ENCODE data around the gene MACROD2. TPM values are rescaled to one million over a fixed set of nuclear protein-coding genes. Genes with fewer than 3 reads are reported as not detected.

Gene MACROD2
- total and polyA plus RNA-seq, 2 of the 4 experiments (the other 2 are of a cell fraction) = not detected

DNA sequence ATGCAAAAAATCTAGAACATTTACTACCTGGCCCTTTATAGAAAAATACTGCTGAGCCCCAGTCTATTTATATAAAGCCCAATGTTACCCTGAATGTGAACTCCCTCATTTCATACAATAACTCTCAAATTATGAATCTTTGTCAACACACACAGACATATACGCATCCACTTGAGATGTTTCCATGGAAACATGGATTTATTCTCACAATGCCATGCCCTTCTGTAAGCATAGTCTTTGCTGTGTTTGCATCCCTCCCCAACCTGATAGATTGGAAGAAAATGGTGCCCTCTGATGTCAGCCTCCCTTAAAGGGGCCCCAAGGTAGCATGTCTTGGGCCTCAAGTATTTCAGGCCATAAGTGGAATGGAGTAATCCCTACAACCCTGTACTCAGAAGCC is 2004.8 kb downstream of the MACROD2 start:
- Histone ChIP-seq H3K18ac (ENCODE audit: low read depth, low read length) (no peak overlapping the region), H2AFZ (replicated peaks; ENCODE audit: low read length, poor library complexity) (no peak overlapping the region), H3K9me3 (ENCODE audit: control insufficient read depth, insufficient read depth, low read length) (peaks cover 10% of the 10 kb centered on the region; the same call in 1 of the 2 replicates), H4K91ac (ENCODE audit: insufficient read depth, low read depth, low read length) (no peak overlapping the region), H2BK15ac (ENCODE audit: low read depth, low read length) (no peak overlapping the region), H3K36me3 (ENCODE audit: control insufficient read depth, insufficient read depth, low read length) (no peaks in the 10 kb centered on the region), H3K27me3 (ENCODE audit: control insufficient read depth, insufficient read depth, low read length) (no peaks in the 10 kb centered on the region), H2BK120ac (ENCODE audit: low read depth, low read length) (no peak overlapping the region), H4K5ac (ENCODE audit: low read depth, low read length) (no peak overlapping the region), H3K4ac (ENCODE audit: low read depth, low read length) (no peak overlapping the region), H4K8ac (ENCODE audit: low read depth in 2 of 2, low read length in 2 of 2) (no peak overlapping the region), H4K20me1 (ENCODE audit: insufficient read depth, low read length) (no peaks in the 10 kb centered on the region), H3K14ac (replicated peaks; ENCODE audit: low read depth, low read length) (no peak overlapping the region), H3K23ac (ENCODE audit: low read depth, low read length) (no peak overlapping the region), H3K9me1 (ENCODE audit: insufficient read depth, low read length) (no peaks in the 10 kb centered on the region), H3K9ac (ENCODE audit: low read depth, low read length) (no peak overlapping the region), H3K56ac (ENCODE audit: extremely low read depth, insufficient read depth, low read length) (no peak overlapping the region), H2AK9ac (replicated peaks; ENCODE audit: low read depth, low read length, poor library complexity) (no peak overlapping the region), H2AK5ac (ENCODE audit: low read depth, low read length) (no peak overlapping the region), H2BK20ac (ENCODE audit: low read depth, low read length) (no peak overlapping the region), H3K79me1 (ENCODE audit: low read depth in 1 of 2, low read length in 2 of 2) (no peaks in the 10 kb centered on the region), H2BK5ac (ENCODE audit: low read depth, low read length, poor library complexity, severe bottlenecking) (no peak overlapping the region), H3K27ac (ENCODE audit: insufficient read depth, low read length) (no peak overlapping the region), H3K4me3 (ENCODE audit: insufficient read depth, low read depth, low read length) (no peak overlapping the region), H3K4me2 (ENCODE audit: low read depth, low read length) (no peak overlapping the region), H3K4me1 (ENCODE audit: control insufficient read depth, insufficient read depth, low read length) (no peaks in the 10 kb centered on the region)
- DNase-seq (no peak), ATAC-seq (ENCODE audit: low read depth) (no peak)
- dilution Hi-C loops (cut with HindIII; ENCODE audit: low sequenced_read_pairs, unreplicated experiment) = no loop called here
- TF ChIP-seq MAFK (IDR thresholded peaks at IDR 0.05; ENCODE audit: low read depth, low read length) (no peak), BHLHE40 (IDR thresholded peaks at IDR 0.05; ENCODE audit: low read depth, low read length) (no peak), CEBPB (IDR thresholded peaks at IDR 0.05; ENCODE audit: low read depth, low read length) (no peak), FOS (IDR thresholded peaks at IDR 0.05; ENCODE audit: low read depth, low read length) (no peak), MAZ (IDR thresholded peaks at IDR 0.05; ENCODE audit: borderline replicate concordance, low read depth, low read length) (no peak), CHD1 (IDR thresholded peaks at IDR 0.05; ENCODE audit: low read depth, low read length) (no peak), NFE2L2 (IDR thresholded peaks at IDR 0.05; ENCODE audit: low read depth, low read length) (no peak), RAD21 (IDR thresholded peaks at IDR 0.05; ENCODE audit: low read length) (no peak), POLR2A (IDR thresholded peaks at IDR 0.05; ENCODE audit: low read depth, low read length) (no peak), MXI1 (IDR thresholded peaks at IDR 0.05; ENCODE audit: borderline replicate concordance, low read depth, low read length) (no peak), RCOR1 (IDR thresholded peaks at IDR 0.05; ENCODE audit: insufficient replicate concordance, low read length) (no peak)
- TF ChIP-seq, protein P1, sequence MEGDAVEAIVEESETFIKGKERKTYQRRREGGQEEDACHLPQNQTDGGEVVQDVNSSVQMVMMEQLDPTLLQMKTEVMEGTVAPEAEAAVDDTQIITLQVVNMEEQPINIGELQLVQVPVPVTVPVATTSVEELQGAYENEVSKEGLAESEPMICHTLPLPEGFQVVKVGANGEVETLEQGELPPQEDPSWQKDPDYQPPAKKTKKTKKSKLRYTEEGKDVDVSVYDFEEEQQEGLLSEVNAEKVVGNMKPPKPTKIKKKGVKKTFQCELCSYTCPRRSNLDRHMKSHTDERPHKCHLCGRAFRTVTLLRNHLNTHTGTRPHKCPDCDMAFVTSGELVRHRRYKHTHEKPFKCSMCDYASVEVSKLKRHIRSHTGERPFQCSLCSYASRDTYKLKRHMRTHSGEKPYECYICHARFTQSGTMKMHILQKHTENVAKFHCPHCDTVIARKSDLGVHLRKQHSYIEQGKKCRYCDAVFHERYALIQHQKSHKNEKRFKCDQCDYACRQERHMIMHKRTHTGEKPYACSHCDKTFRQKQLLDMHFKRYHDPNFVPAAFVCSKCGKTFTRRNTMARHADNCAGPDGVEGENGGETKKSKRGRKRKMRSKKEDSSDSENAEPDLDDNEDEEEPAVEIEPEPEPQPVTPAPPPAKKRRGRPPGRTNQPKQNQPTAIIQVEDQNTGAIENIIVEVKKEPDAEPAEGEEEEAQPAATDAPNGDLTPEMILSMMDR (conservative IDR thresholded peaks at IDR 0.05; ENCODE audit: low read depth, low read length) = no peak
- no CpG with 5 or more reads among the region's 1 CpG for WGBS, 2 experiments (ENCODE audit: extremely low coverage in 2 of 2, insufficient read length in 1 of 2)
- in situ Hi-C loops (cut with MboI; ENCODE audit: low sequenced_read_pairs) = no loop called here
- POLR2A ChIA-PET (ENCODE audit: unreplicated experiment) = no interaction called here
- BruUV-seq (replicated peaks) = no TSS peak
- intact Hi-C loops (cut with micrococcal nuclease) = no loop called here
- CTCF ChIA-PET = no interaction called here

Measured in IMR-90 (cell line).